Panc1 (cell line): ENCODE measurements around the gene TARBP1. TPM values are rescaled to one million over a fixed set of nuclear protein-coding genes. Genes with fewer than 3 reads are reported as not detected.

Experiments
- ATAC-seq: fragments of 200-7000 bp; cut with Tn5 transposase; 2 replicates; pipeline ENCODE4 v1.9.1; 2020; ENCODE audit warnings: mild to moderate bottlenecking, moderate library complexity
- BruUV-seq: library from RNA; stranded (reverse); fragments of 400-500 nt; replicated peaks from 2 replicates; lab custom pipeline; 2021; lab: Mats Ljungman, UMichigan
- CTCF ChIA-PET: fragments of 300-600 bp; sonication (Branson Sonifier 250); formaldehyde crosslinking; loops from one replicate; lab custom pipeline; 2022; ENCODE audit warnings: antibody characterized with exemption; lab: Charles Lee
- POLR2A ChIA-PET: fragments of 300-600 bp; sonication (Branson Sonifier 250); formaldehyde crosslinking; loops from one replicate; lab custom pipeline; 2022; ENCODE audit warnings: antibody characterized with exemption; lab: Charles Lee
- DNase-seq: peaks from one replicate; pipeline ENCODE4 v3.0.0-alpha.2; 2010; ENCODE audit warnings: low read depth, low spot score
- H3K27ac ChIP-seq: 2 replicates; pipeline ENCODE4 v1.5.1; 2011; ENCODE audit warnings: mild to moderate bottlenecking, low read length, inconsistent platforms
- H3K27me3 ChIP-seq: fragments of 200-500 bp; sonication (Bioruptor generic); 2 replicates; pipeline ENCODE4 v1.6.0; 2014; ENCODE audit warnings: low read length, inconsistent platforms; ENCODE audit not compliant: control insufficient read depth, insufficient read depth
- H3K36me3 ChIP-seq: fragments of 200-500 bp; sonication (Bioruptor generic); 2 replicates; pipeline ENCODE4 v1.5.1; 2014; ENCODE audit warnings: inconsistent platforms, mild to moderate bottlenecking, low read length, moderate library complexity; ENCODE audit not compliant: control insufficient read depth, insufficient read depth
- H3K4me1 ChIP-seq: 2 replicates; pipeline ENCODE4 v1.5.1; 2011; ENCODE audit warnings: inconsistent platforms, mild to moderate bottlenecking, low read length, moderate library complexity; ENCODE audit not compliant: control insufficient read depth, insufficient read depth
- H3K4me3 ChIP-seq, 2 experiments: 2 replicates each; pipeline ENCODE4 v1.5.1; 2011 to 2012; ENCODE audit warnings: low read depth in 2 of 2, low read length in 2 of 2, mild to moderate bottlenecking in 2 of 2, inconsistent platforms in 1 of 2, moderate library complexity in 1 of 2
- H3K9me3 ChIP-seq: fragments of 200-500 bp; sonication (Bioruptor generic); 2 replicates; pipeline ENCODE4 v1.5.1; 2014; ENCODE audit warnings: low read depth, mild to moderate bottlenecking, inconsistent platforms, low read length, moderate library complexity; ENCODE audit not compliant: control insufficient read depth, insufficient read depth
- CTCF ChIP-seq: fragments of 450-650 bp; IDR thresholded peaks from 2 replicates; pipeline ENCODE4 v1.5.1; 2017; ENCODE audit warnings: mild to moderate bottlenecking
- POLR2AphosphoS5 ChIP-seq: IDR thresholded peaks from 2 replicates; pipeline ENCODE4 v1.6.1; 2012; ENCODE audit warnings: mild to moderate bottlenecking, low read depth, low read length, moderate library complexity
- SIN3A ChIP-seq: IDR thresholded peaks from 2 replicates; pipeline ENCODE4 v1.6.1; 2012; ENCODE audit warnings: low read depth, mild to moderate bottlenecking, low read length, moderate library complexity, borderline replicate concordance; ENCODE audit not compliant: insufficient read depth
- TCF7L2 ChIP-seq: IDR thresholded peaks from 2 replicates; pipeline ENCODE4 v1.6.1; 2011; ENCODE audit warnings: mild to moderate bottlenecking, low read depth, low read length, inconsistent platforms
- in situ Hi-C: cut with HindIII; loops from 2 replicates; pipeline ENCODE4 v1.10.0; 2016; ENCODE audit warnings: low sequenced_read_pairs, low pct_unique_long_range_greater_than_20kb
- intact Hi-C: fragments of 100-400 bp; cut with micrococcal nuclease; formaldehyde crosslinking; loops from one replicate; pipeline ENCODE4 v1.10.0; 2022; ENCODE audit not compliant: unreplicated experiment
- total RNA-seq: library from RNA; stranded (reverse); gene quantifications from one replicate; pipeline ENCODE4 v1.2.1, GENCODE V29; 2021; ENCODE audit not compliant: unreplicated experiment
- TF ChIP-seq, protein P1 (sequence below), 2 experiments: IDR thresholded peaks; 2 replicates each; pipeline ENCODE4 v1.6.1; 2011 to 2012; ENCODE audit warnings: low read depth in 2 of 2, control low read depth in 1 of 2, low read length in 1 of 2, mild to moderate bottlenecking in 1 of 2, moderate library complexity in 1 of 2; ENCODE audit not compliant: insufficient read depth in 1 of 2

TARBP1 gene
- total RNA-seq, 1 experiment from 2014 or later: 45.0 TPM

DNA sequence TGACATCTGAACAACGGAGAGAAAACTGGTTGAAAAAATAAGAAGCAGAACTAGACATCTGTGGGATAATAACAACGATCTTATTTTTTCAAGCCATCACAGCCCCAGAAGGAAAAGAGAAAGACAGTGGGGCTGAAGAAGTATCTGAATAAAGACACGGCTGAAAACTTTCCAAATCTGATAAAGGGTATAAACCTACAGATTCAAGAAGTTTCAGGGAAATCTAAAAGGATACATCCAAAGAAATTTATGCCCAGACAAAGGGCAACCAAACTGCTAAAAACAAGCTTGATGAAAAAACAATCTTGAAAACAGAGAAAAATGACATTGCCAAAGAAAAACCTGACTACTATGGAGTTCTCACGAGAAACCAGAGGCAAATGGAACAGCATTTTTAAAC lies 40.4 kb downstream of the TARBP1 start:
- BruUV-seq: no TSS peak
- Histone ChIP-seq H3K4me1 (no peaks in the 10 kb centered on the region), H3K27me3 (no peaks in the 10 kb centered on the region), H3K4me3 (no peak overlapping the region), H3K9me3 (no peaks in the 10 kb centered on the region), H3K36me3 (no peaks in the 10 kb centered on the region; the same call in 1 of the 2 replicates), H3K27ac (no peak overlapping the region)
- CTCF ChIA-PET: no interaction called here
- in situ Hi-C loops: no loop called here
- intact Hi-C loops: no loop called here
- TF ChIP-seq CTCF (no peak), POLR2AphosphoS5 (no peak), SIN3A (no peak), TCF7L2 (no peak)
- TF ChIP-seq, protein P1, sequence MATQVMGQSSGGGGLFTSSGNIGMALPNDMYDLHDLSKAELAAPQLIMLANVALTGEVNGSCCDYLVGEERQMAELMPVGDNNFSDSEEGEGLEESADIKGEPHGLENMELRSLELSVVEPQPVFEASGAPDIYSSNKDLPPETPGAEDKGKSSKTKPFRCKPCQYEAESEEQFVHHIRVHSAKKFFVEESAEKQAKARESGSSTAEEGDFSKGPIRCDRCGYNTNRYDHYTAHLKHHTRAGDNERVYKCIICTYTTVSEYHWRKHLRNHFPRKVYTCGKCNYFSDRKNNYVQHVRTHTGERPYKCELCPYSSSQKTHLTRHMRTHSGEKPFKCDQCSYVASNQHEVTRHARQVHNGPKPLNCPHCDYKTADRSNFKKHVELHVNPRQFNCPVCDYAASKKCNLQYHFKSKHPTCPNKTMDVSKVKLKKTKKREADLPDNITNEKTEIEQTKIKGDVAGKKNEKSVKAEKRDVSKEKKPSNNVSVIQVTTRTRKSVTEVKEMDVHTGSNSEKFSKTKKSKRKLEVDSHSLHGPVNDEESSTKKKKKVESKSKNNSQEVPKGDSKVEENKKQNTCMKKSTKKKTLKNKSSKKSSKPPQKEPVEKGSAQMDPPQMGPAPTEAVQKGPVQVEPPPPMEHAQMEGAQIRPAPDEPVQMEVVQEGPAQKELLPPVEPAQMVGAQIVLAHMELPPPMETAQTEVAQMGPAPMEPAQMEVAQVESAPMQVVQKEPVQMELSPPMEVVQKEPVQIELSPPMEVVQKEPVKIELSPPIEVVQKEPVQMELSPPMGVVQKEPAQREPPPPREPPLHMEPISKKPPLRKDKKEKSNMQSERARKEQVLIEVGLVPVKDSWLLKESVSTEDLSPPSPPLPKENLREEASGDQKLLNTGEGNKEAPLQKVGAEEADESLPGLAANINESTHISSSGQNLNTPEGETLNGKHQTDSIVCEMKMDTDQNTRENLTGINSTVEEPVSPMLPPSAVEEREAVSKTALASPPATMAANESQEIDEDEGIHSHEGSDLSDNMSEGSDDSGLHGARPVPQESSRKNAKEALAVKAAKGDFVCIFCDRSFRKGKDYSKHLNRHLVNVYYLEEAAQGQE (IDR thresholded peaks at IDR 0.05; ENCODE audit: insufficient read depth in 1 of 2, low read depth in 2 of 2, low read length in 1 of 2): no peak
- POLR2A ChIA-PET: no interaction called here
- DNase-seq (no peak), ATAC-seq (no peak)

GRCh38 chr1:234437423-234438171 lies 41.4 kb downstream of the TARBP1 start:
- POLR2A ChIA-PET: no interaction called here
- no peak for TF ChIP-seq CTCF
- TF ChIP-seq POLR2AphosphoS5: no peak
- TF ChIP-seq SIN3A: no peak
- TF ChIP-seq, protein P1 (IDR thresholded peaks at IDR 0.05; ENCODE audit: insufficient read depth in 1 of 2, low read depth in 2 of 2, low read length in 1 of 2): no peak
- no peak for TF ChIP-seq TCF7L2
- Histone ChIP-seq H3K27ac (no peak overlapping the region), H3K4me3 (no peak overlapping the region), H3K27me3 (no peaks in the 10 kb centered on the region), H3K36me3 (peaks cover 4% of the 10 kb centered on the region; the same call in 1 of the 2 replicates), H3K9me3 (no peaks in the 10 kb centered on the region), H3K4me1 (no peaks in the 10 kb centered on the region)
- BruUV-seq: no TSS peak
- in situ Hi-C loops (no loop called here), intact Hi-C loops (no loop called here)
- ATAC-seq (no peak), DNase-seq (no peak)
- CTCF ChIA-PET: no interaction called here
